Panc1 (cell line): ENCODE measurements around the gene FAM53B. TPM values are rescaled to one million over a fixed set of nuclear protein-coding genes. Genes with fewer than 3 reads are reported as not detected.
A peak's percentile ranks its signal among the peaks of the same experiment; 100 is the strongest.

ENCODE experiments used
- ATAC-seq: fragments of 200-7000 bp; cut with Tn5 transposase; 2 replicates; pipeline ENCODE4 v1.9.1; 2020; ENCODE audit warnings: mild to moderate bottlenecking, moderate library complexity
- BruUV-seq: library from RNA; stranded (reverse); fragments of 400-500 nt; replicated peaks from 2 replicates; lab custom pipeline; 2021; lab: Mats Ljungman, UMichigan
- CTCF ChIA-PET: fragments of 300-600 bp; sonication (Branson Sonifier 250); formaldehyde crosslinking; loops from one replicate; lab custom pipeline; 2022; ENCODE audit warnings: antibody characterized with exemption; lab: Charles Lee
- POLR2A ChIA-PET: fragments of 300-600 bp; sonication (Branson Sonifier 250); formaldehyde crosslinking; loops from one replicate; lab custom pipeline; 2022; ENCODE audit warnings: antibody characterized with exemption; lab: Charles Lee
- DNase-seq: peaks from one replicate; pipeline ENCODE4 v3.0.0-alpha.2; 2010; ENCODE audit warnings: low read depth, low spot score
- H3K27ac ChIP-seq: 2 replicates; pipeline ENCODE4 v1.5.1; 2011; ENCODE audit warnings: mild to moderate bottlenecking, low read length, inconsistent platforms
- H3K27me3 ChIP-seq: fragments of 200-500 bp; sonication (Bioruptor generic); 2 replicates; pipeline ENCODE4 v1.6.0; 2014; ENCODE audit warnings: low read length, inconsistent platforms; ENCODE audit not compliant: control insufficient read depth, insufficient read depth
- H3K36me3 ChIP-seq: fragments of 200-500 bp; sonication (Bioruptor generic); 2 replicates; pipeline ENCODE4 v1.5.1; 2014; ENCODE audit warnings: inconsistent platforms, mild to moderate bottlenecking, low read length, moderate library complexity; ENCODE audit not compliant: control insufficient read depth, insufficient read depth
- H3K4me1 ChIP-seq: 2 replicates; pipeline ENCODE4 v1.5.1; 2011; ENCODE audit warnings: inconsistent platforms, mild to moderate bottlenecking, low read length, moderate library complexity; ENCODE audit not compliant: control insufficient read depth, insufficient read depth
- H3K4me3 ChIP-seq, 2 experiments: 2 replicates each; pipeline ENCODE4 v1.5.1; 2011 to 2012; ENCODE audit warnings: low read depth in 2 of 2, low read length in 2 of 2, mild to moderate bottlenecking in 2 of 2, inconsistent platforms in 1 of 2, moderate library complexity in 1 of 2
- H3K9me3 ChIP-seq: fragments of 200-500 bp; sonication (Bioruptor generic); 2 replicates; pipeline ENCODE4 v1.5.1; 2014; ENCODE audit warnings: low read depth, mild to moderate bottlenecking, inconsistent platforms, low read length, moderate library complexity; ENCODE audit not compliant: control insufficient read depth, insufficient read depth
- CTCF ChIP-seq: fragments of 450-650 bp; IDR thresholded peaks from 2 replicates; pipeline ENCODE4 v1.5.1; 2017; ENCODE audit warnings: mild to moderate bottlenecking
- POLR2AphosphoS5 ChIP-seq: IDR thresholded peaks from 2 replicates; pipeline ENCODE4 v1.6.1; 2012; ENCODE audit warnings: mild to moderate bottlenecking, low read depth, low read length, moderate library complexity
- REST ChIP-seq, 2 experiments: IDR thresholded peaks; 2 replicates each; pipeline ENCODE4 v1.6.1; 2011 to 2012; ENCODE audit warnings: low read depth in 2 of 2, control low read depth in 1 of 2, low read length in 1 of 2, mild to moderate bottlenecking in 1 of 2, moderate library complexity in 1 of 2; ENCODE audit not compliant: insufficient read depth in 1 of 2
- SIN3A ChIP-seq: IDR thresholded peaks from 2 replicates; pipeline ENCODE4 v1.6.1; 2012; ENCODE audit warnings: low read depth, mild to moderate bottlenecking, low read length, moderate library complexity, borderline replicate concordance; ENCODE audit not compliant: insufficient read depth
- TCF7L2 ChIP-seq: IDR thresholded peaks from 2 replicates; pipeline ENCODE4 v1.6.1; 2011; ENCODE audit warnings: mild to moderate bottlenecking, low read depth, low read length, inconsistent platforms
- in situ Hi-C: cut with HindIII; loops from 2 replicates; pipeline ENCODE4 v1.10.0; 2016; ENCODE audit warnings: low sequenced_read_pairs, low pct_unique_long_range_greater_than_20kb
- intact Hi-C: fragments of 100-400 bp; cut with micrococcal nuclease; formaldehyde crosslinking; loops from one replicate; pipeline ENCODE4 v1.10.0; 2022; ENCODE audit not compliant: unreplicated experiment
- total RNA-seq: library from RNA; stranded (reverse); gene quantifications from one replicate; pipeline ENCODE4 v1.2.1, GENCODE V29; 2021; ENCODE audit not compliant: unreplicated experiment

Gene FAM53B
- total RNA-seq, 1 experiment from 2014 or later, result 42.5 TPM

GRCh38 chr10:124727361-124727960, 16.7 kb downstream of the FAM53B start:
- ChIA-PET POLR2A (no interaction called here), CTCF (no interaction called here)
- no peak for DNase-seq

GRCh38 chr10:124725791-124726190, 18.4 kb downstream of the FAM53B start:
- no peaks in the 10 kb centered on the region for H3K36me3 ChIP-seq
- no TSS peak for BruUV-seq
- ChIA-PET POLR2A (no interaction called here), CTCF (no interaction called here)
- DNase-seq (no peak), ATAC-seq (no peak)
- no peak for TF ChIP-seq TCF7L2
- TF ChIP-seq CTCF, result no peak
- no peak for TF ChIP-seq REST (IDR thresholded peaks at IDR 0.05; ENCODE audit: insufficient read depth in 1 of 2, low read depth in 2 of 2, low read length in 1 of 2)
- TF ChIP-seq SIN3A, result no peak
- TF ChIP-seq POLR2AphosphoS5, result no peak
- intact Hi-C loops (no loop called here), in situ Hi-C loops (no loop called here)
- no peaks in the 10 kb centered on the region for H3K27me3 ChIP-seq
- no peaks in the 10 kb centered on the region for H3K9me3 ChIP-seq
- H3K4me3 ChIP-seq, result no peak overlapping the region
- no peak overlapping the region for H3K27ac ChIP-seq
- peaks cover 27% of the 10 kb centered on the region for H3K4me1 ChIP-seq

More at GRCh38 chr10:124727361-124727960, 16.7 kb downstream of the FAM53B start:
- Histone ChIP-seq H3K4me1 (peaks cover 27% of the 10 kb centered on the region), H3K27ac (peak overlapping the region; percentile 25; the same call in 1 of the 2 replicates), H3K36me3 (no peaks in the 10 kb centered on the region), H3K27me3 (no peaks in the 10 kb centered on the region), H3K9me3 (no peaks in the 10 kb centered on the region), H3K4me3 (no peak overlapping the region)
- intact Hi-C loops, result no loop called here
- in situ Hi-C loops, result no loop called here
- ATAC-seq, result no peak
- no peak for TF ChIP-seq REST (IDR thresholded peaks at IDR 0.05; ENCODE audit: insufficient read depth in 1 of 2, low read depth in 2 of 2, low read length in 1 of 2)
- no peak for TF ChIP-seq TCF7L2
- TF ChIP-seq POLR2AphosphoS5, result no peak
- TF ChIP-seq SIN3A, result no peak
- no peak for TF ChIP-seq CTCF
- no TSS peak for BruUV-seq
